Keratinocyte (primary cell): ENCODE measurements around the gene TMEM163. TPM values are rescaled to one million over a fixed set of nuclear protein-coding genes. Genes with fewer than 3 reads are reported as not detected.

Experiments used
- DNase-seq: peaks from one replicate; pipeline ENCODE4 v3.0.0-alpha.2; 2011; ENCODE audit warnings: low read depth, missing footprints, low spot score
- FAIRE-seq: peaks from 2 replicates; lab custom pipeline; 2011; peaks lifted over from hg19 to GRCh38; lab: Jason Lieb, UNC
- H2AFZ ChIP-seq: 2 replicates; pipeline ENCODE4 v1.6.0; 2012; ENCODE audit warnings: low read length, control low read depth, inconsistent platforms; ENCODE audit not compliant: control insufficient read depth
- H3K27ac ChIP-seq: 2 replicates; pipeline ENCODE4 v1.5.1; 2011; ENCODE audit warnings: low read length; ENCODE audit not compliant: control insufficient read depth, insufficient read depth
- H3K27me3 ChIP-seq: 3 replicates; pipeline ENCODE4 v1.6.0; 2011; ENCODE audit warnings: low read length; ENCODE audit not compliant: control insufficient read depth, insufficient read depth; ENCODE audit errors: extremely low read depth
- H3K36me3 ChIP-seq, 2 experiments: 2 replicates in 1 of 2; 3 replicates in 1 of 2; pipeline ENCODE4 v1.5.1; 2011; ENCODE audit warnings: low read length in 2 of 2, mild to moderate bottlenecking in 1 of 2; ENCODE audit not compliant: control insufficient read depth in 2 of 2, insufficient read depth in 2 of 2; ENCODE audit errors: extremely low read depth in 1 of 2
- H3K4me1 ChIP-seq: 3 replicates; pipeline ENCODE4 v1.5.1; 2011; ENCODE audit warnings: low read length; ENCODE audit not compliant: control insufficient read depth, insufficient read depth; ENCODE audit errors: extremely low read depth
- H3K4me2 ChIP-seq: 3 replicates; pipeline ENCODE4 v1.6.0; 2011; ENCODE audit warnings: low read depth, low read length; ENCODE audit not compliant: control insufficient read depth, insufficient read depth; ENCODE audit errors: extremely low read depth
- H3K4me3 ChIP-seq, 3 experiments: fragments of 200-600 bp in 1 of 3; sonication (generic) in 1 of 3; 2 replicates in 2 of 3; 3 replicates in 1 of 3; pipeline ENCODE4 v1.5.1; 2011 to 2016; ENCODE audit warnings: low read length in 3 of 3, mild to moderate bottlenecking in 3 of 3, control low read depth in 2 of 3, inconsistent platforms in 1 of 3, low read depth in 1 of 3, mixed read lengths in 1 of 3, mixed run types in 1 of 3, moderate library complexity in 1 of 3; ENCODE audit not compliant: control insufficient read depth in 2 of 3, insufficient read depth in 2 of 3; ENCODE audit errors: extremely low read depth in 1 of 3
- H3K79me2 ChIP-seq: 2 replicates; pipeline ENCODE4 v1.6.0; 2012; ENCODE audit warnings: low read length; ENCODE audit not compliant: control insufficient read depth, insufficient read depth
- H3K9ac ChIP-seq: 3 replicates; pipeline ENCODE4 v1.6.0; 2011; ENCODE audit warnings: low read length; ENCODE audit not compliant: control insufficient read depth, insufficient read depth; ENCODE audit errors: extremely low read depth
- H3K9me1 ChIP-seq: 3 replicates; pipeline ENCODE4 v1.6.0; 2011; ENCODE audit warnings: low read length; ENCODE audit not compliant: control insufficient read depth, insufficient read depth; ENCODE audit errors: extremely low read depth
- H3K9me3 ChIP-seq: 2 replicates; pipeline ENCODE4 v1.5.1; 2012; ENCODE audit warnings: low read depth, low read length; ENCODE audit not compliant: control insufficient read depth
- H4K20me1 ChIP-seq: 3 replicates; pipeline ENCODE4 v1.6.0; 2011; ENCODE audit warnings: low read length; ENCODE audit not compliant: control insufficient read depth, insufficient read depth; ENCODE audit errors: extremely low read depth
- CTCF ChIP-seq, 3 experiments: IDR thresholded peaks in 1 of 3; conservative IDR thresholded peaks in 1 of 3; optimal IDR thresholded peaks in 1 of 3; 2 replicates in 2 of 3; 3 replicates in 1 of 3; pipeline versions ENCODE3 to v1.5.1; 2011; ENCODE audit warnings: low read length in 3 of 3, mild to moderate bottlenecking in 3 of 3, moderate library complexity in 2 of 3, control low read depth in 1 of 3, inconsistent platforms in 1 of 3; ENCODE audit not compliant: insufficient read depth in 2 of 3; ENCODE audit errors: extremely low read depth in 1 of 3
- EZH2 ChIP-seq: IDR thresholded peaks from one replicate; pipeline ENCODE4 v1.6.1; 2012; ENCODE audit warnings: inconsistent platforms, mild to moderate bottlenecking, low read length, moderate library complexity
- dilution Hi-C: fragments of 300-500 bp; cut with MboI; formaldehyde crosslinking; loops from one replicate; pipeline ENCODE4 v1.7.0; 2020; ENCODE audit warnings: low sequenced_read_pairs; ENCODE audit not compliant: extremely low pct_ligation_motif_present
- polyA plus RNA-seq, 5 experiments: library from polyadenylated mRNA; depleted of rRNA in 3 of 5; stranded (reverse) in 3 of 5; stranded (forward) in 1 of 5; unstranded in 1 of 5; fragments of >200 nt; gene quantifications; 1 replicate in 1 of 5; 2 replicates in 3 of 5; 3 replicates in 1 of 5; pipeline versions ENCODE4 v1.2.1 to v1.2.3, GENCODE V29; 2011 to 2012; ENCODE audit warnings: missing spikeins in 2 of 5, low read depth in 1 of 5, low replicate concordance in 1 of 5

Gene TMEM163
- polyA plus RNA-seq, 1 donor (not counting 4 experiments of a cell fraction or from before 2014, with no cell fraction given) = not detected

- no peak overlapping the region for H3K4me3 ChIP-seq
- H2AFZ ChIP-seq = no peak overlapping the region
- no peaks in the 10 kb centered on the region for H4K20me1 ChIP-seq
- FAIRE-seq (no peak), DNase-seq (no peak)
- no peak overlapping the region for H3K27ac ChIP-seq
- no peak overlapping the region for H3K9ac ChIP-seq
- H3K9me3 ChIP-seq = no peaks in the 10 kb centered on the region
- peaks cover 7% of the 10 kb centered on the region for H3K27me3 ChIP-seq
- TF ChIP-seq EZH2 = no peak
- TF ChIP-seq CTCF (optimal IDR thresholded peaks at IDR 0.05 in 1 of 3, IDR thresholded peaks at IDR 0.05 in 1 of 3, conservative IDR thresholded peaks at IDR 0.05 in 1 of 3; ENCODE audit: extremely low read depth in 1 of 3, insufficient read depth in 2 of 3, low read length in 3 of 3) = no peak
- H3K4me2 ChIP-seq = no peak overlapping the region
- H3K36me3 ChIP-seq = no peaks in the 10 kb centered on the region
- dilution Hi-C loops = no loop called here
- peaks cover 3% of the 10 kb centered on the region for H3K4me1 ChIP-seq
- H3K79me2 ChIP-seq = no peaks in the 10 kb centered on the region
- no peaks in the 10 kb centered on the region for H3K9me1 ChIP-seq
These were observed 213.4 kb downstream of the TMEM163 start for GRCh38 chr2:134505446-134505845.

- Histone ChIP-seq H3K9me1 (no peaks in the 10 kb centered on the region), H2AFZ (no peak overlapping the region), H3K4me2 (no peak overlapping the region), H3K4me1 (peaks cover 3% of the 10 kb centered on the region), H3K36me3 (no peaks in the 10 kb centered on the region), H3K27ac (no peak overlapping the region), H4K20me1 (no peaks in the 10 kb centered on the region), H3K79me2 (no peaks in the 10 kb centered on the region), H3K27me3 (peaks cover 7% of the 10 kb centered on the region), H3K4me3 (no peak overlapping the region), H3K9me3 (no peaks in the 10 kb centered on the region), H3K9ac (no peak overlapping the region)
- TF ChIP-seq EZH2 (no peak), CTCF (optimal IDR thresholded peaks at IDR 0.05 in 1 of 3, IDR thresholded peaks at IDR 0.05 in 1 of 3, conservative IDR thresholded peaks at IDR 0.05 in 1 of 3; ENCODE audit: extremely low read depth in 1 of 3, insufficient read depth in 2 of 3, low read length in 3 of 3) (no peak)
- dilution Hi-C loops = no loop called here
- DNase-seq = peak; percentile 40
- peak; percentile 89 for FAIRE-seq
These were observed 214.0 kb downstream of the TMEM163 start for GRCh38 chr2:134504586-134505336.
